ENCODE data around the gene TH. TPM values are rescaled to one million over a fixed set of nuclear protein-coding genes. Genes with fewer than 3 reads are reported as not detected.

Gene TH
- total RNA-seq, 2 experiments from 2014 or later = not detected

GRCh38 chr11:2168286-2169004, 3.2 kb downstream of the TH start:
- no peaks in the 10 kb centered on the region for H3K4me1 Mint-ChIP-seq (ENCODE audit: low read depth)
- no peaks in the 10 kb centered on the region for H3K27me3 Mint-ChIP-seq (ENCODE audit: low read depth)
- DNase-seq = no peak
- H3K4me3 Mint-ChIP-seq = no peak overlapping the region
- POLR2A ChIA-PET = no interaction called here
- H3K27ac Mint-ChIP-seq = no peak overlapping the region
- no peaks in the 10 kb centered on the region for H3K9me3 Mint-ChIP-seq (ENCODE audit: insufficient read depth)
- CTCF ChIA-PET = interaction anchor here (3.2 kb wide), 1 partner anchor 136 kb away, joined by 11 read pairs; no protein-coding TSS in a partner anchor
- no peaks in the 10 kb centered on the region for H3K36me3 Mint-ChIP-seq (ENCODE audit: low read depth)
- no peak for ATAC-seq

GRCh38 chr11:2167141-2168045, 4.2 kb downstream of the TH start:
- ChIA-PET CTCF (interaction anchor here (0.7 to 3.2 kb wide), 2 partner anchors 82 to 137 kb away, joined by 3 to 11 read pairs; no protein-coding TSS in a partner anchor), POLR2A (no interaction called here)
- Mint-ChIP-seq H3K4me1 (ENCODE audit: low read depth) (no peaks in the 10 kb centered on the region), H3K27me3 (ENCODE audit: low read depth) (no peaks in the 10 kb centered on the region), H3K4me3 (no peak overlapping the region), H3K27ac (no peak overlapping the region), H3K9me3 (ENCODE audit: insufficient read depth) (no peaks in the 10 kb centered on the region), H3K36me3 (ENCODE audit: low read depth) (no peaks in the 10 kb centered on the region)
- ATAC-seq (no peak), DNase-seq (no peak)

DNA sequence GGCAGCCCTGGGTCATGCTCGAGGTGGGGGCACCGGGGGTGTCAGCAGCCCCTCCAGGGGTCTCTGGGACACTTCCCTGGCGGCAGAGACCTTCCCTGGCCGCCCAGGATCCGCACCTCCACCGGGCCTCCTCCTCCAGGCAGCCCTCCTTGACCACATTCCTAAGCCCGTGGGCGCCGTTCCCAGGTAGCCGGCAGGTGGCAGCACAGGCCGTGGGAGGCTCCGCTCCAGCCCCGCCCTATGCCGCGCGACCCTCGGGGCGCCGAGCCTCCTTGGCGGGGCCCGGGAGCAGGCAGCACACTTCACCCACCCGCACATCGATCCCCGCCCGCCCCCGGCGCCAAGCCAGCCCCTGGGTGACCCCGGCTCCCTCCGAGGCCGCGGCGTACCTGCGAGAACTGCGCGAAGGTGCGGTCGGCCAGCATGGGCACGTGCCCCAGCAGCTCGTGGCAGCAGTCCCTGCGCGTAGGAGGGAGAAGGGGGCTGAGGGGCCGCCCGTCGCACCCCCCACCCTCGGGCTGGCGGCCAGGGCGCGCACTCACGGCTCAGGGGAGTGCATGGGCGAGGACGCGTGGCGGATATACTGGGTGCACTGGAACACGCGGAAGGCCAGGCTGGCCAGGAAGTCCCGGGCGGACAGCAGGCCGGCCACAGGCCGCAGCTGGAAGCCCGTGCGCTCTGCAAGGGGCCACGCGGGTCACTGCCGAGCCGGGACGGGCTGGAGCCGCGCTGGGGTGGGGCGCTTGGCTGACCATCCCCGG, 5.3 kb downstream of the TH start:
- CTCF ChIA-PET = interaction anchor here (0.7 to 3.2 kb wide), 3 partner anchors 83 to 255 kb away, joined by 3 to 11 read pairs (median 4); no protein-coding TSS in a partner anchor
- no peaks in the 10 kb centered on the region for H3K9me3 Mint-ChIP-seq (ENCODE audit: insufficient read depth)
- peak; percentile 71 for ATAC-seq
- no peaks in the 10 kb centered on the region for H3K27me3 Mint-ChIP-seq (ENCODE audit: low read depth)
- H3K36me3 Mint-ChIP-seq (ENCODE audit: low read depth) = no peaks in the 10 kb centered on the region
- POLR2A ChIA-PET = no interaction called here
- no peak overlapping the region for H3K4me3 Mint-ChIP-seq
- H3K27ac Mint-ChIP-seq = no peak overlapping the region
- no peaks in the 10 kb centered on the region for H3K4me1 Mint-ChIP-seq (ENCODE audit: low read depth)
- peak; percentile 50 for DNase-seq

DNA sequence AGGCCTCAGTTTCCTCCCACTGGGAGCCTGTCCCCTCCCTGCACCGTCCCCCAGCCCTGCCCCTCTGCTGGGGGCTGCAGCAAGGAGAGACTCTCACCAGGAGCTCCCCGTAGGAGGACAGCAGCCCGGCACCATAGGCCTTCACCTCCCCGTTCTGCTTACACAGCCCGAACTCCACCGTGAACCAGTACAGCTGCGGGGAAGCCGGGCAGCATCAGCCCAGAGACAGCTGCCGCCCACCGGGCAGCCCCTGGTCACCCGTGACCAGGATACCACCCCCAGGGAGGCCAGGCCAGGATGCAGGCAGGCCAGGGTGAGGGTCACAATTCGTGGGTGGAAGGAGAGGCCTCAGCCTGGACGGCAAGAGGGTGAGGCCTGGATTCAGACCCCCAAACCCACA, 6.0 kb downstream of the TH start:
- Mint-ChIP-seq H3K27me3 (ENCODE audit: low read depth) (no peaks in the 10 kb centered on the region), H3K36me3 (ENCODE audit: low read depth) (no peaks in the 10 kb centered on the region), H3K4me3 (no peak overlapping the region), H3K4me1 (ENCODE audit: low read depth) (no peaks in the 10 kb centered on the region), H3K27ac (no peak overlapping the region), H3K9me3 (ENCODE audit: insufficient read depth) (no peaks in the 10 kb centered on the region)
- ATAC-seq = no peak
- DNase-seq = no peak
- ChIA-PET CTCF (interaction anchor here (1.6 to 3.2 kb wide), 2 partner anchors 139 to 255 kb away, joined by 4 to 11 read pairs; no protein-coding TSS in a partner anchor), POLR2A (no interaction called here)

GRCh38 chr11:2164861-2165555, 6.6 kb downstream of the TH start:
- Mint-ChIP-seq H3K9me3 (ENCODE audit: insufficient read depth) (no peaks in the 10 kb centered on the region), H3K4me3 (no peak overlapping the region), H3K27ac (no peak overlapping the region), H3K36me3 (ENCODE audit: low read depth) (no peaks in the 10 kb centered on the region), H3K4me1 (ENCODE audit: low read depth) (no peaks in the 10 kb centered on the region), H3K27me3 (ENCODE audit: low read depth) (no peaks in the 10 kb centered on the region)
- ChIA-PET CTCF (interaction anchor here (1.6 to 3.2 kb wide), 2 partner anchors 140 to 256 kb away, joined by 4 to 11 read pairs; no protein-coding TSS in a partner anchor), POLR2A (no interaction called here)
- DNase-seq = no peak
- no peak for ATAC-seq

GRCh38 chr11:2164081-2164480, 7.5 kb downstream of the TH start:
- no peak overlapping the region for H3K27ac Mint-ChIP-seq
- POLR2A ChIA-PET = no interaction called here
- no peak overlapping the region for H3K4me3 Mint-ChIP-seq
- no peaks in the 10 kb centered on the region for H3K4me1 Mint-ChIP-seq (ENCODE audit: low read depth)
- no peaks in the 10 kb centered on the region for H3K27me3 Mint-ChIP-seq (ENCODE audit: low read depth)
- DNase-seq (no peak), ATAC-seq (no peak)
- H3K36me3 Mint-ChIP-seq (ENCODE audit: low read depth) = no peaks in the 10 kb centered on the region
- no peaks in the 10 kb centered on the region for H3K9me3 Mint-ChIP-seq (ENCODE audit: insufficient read depth)
- CTCF ChIA-PET = interaction anchor here (1.2 kb wide), 1 partner anchor 9 kb away, joined by 3 read pairs; no protein-coding TSS in a partner anchor

DNA sequence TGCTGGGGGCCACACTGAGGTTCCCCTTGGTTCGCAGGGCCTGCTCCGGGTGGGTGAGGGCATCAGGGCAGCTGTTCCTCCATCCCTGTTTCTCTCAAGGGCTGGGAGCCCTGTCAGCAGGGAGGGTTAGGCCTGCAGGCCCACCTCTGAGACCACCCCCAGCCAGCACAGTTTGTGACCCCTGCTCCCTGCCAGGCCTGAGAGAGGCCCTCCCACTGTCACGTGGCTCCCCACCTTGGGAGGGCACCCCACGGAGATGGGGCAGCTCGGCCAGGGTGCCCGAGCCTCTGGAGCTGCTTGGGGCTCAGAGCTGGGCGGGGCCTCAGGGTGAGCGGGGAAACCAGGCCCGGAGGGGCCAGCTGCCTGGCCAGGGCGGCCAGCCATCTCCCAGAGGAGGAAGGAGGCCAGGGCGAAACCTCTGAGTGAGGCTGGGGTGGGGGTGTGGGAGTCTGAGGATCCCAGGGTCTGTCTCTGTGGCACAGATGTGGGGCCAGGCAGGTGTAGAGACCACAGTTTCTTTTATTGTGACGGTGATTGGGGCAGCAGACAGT, 8.1 kb downstream of the TH start:
- no peak overlapping the region for H3K27ac Mint-ChIP-seq
- H3K27me3 Mint-ChIP-seq (ENCODE audit: low read depth) = no peaks in the 10 kb centered on the region
- no peak overlapping the region for H3K4me3 Mint-ChIP-seq
- CTCF ChIA-PET = interaction anchor here (1.2 kb wide), 1 partner anchor 9 kb away, joined by 3 read pairs; no protein-coding TSS in a partner anchor
- POLR2A ChIA-PET = no interaction called here
- no peaks in the 10 kb centered on the region for H3K9me3 Mint-ChIP-seq (ENCODE audit: insufficient read depth)
- H3K36me3 Mint-ChIP-seq (ENCODE audit: low read depth) = no peaks in the 10 kb centered on the region
- no peaks in the 10 kb centered on the region for H3K4me1 Mint-ChIP-seq (ENCODE audit: low read depth)
- DNase-seq (no peak), ATAC-seq (no peak)

DNA sequence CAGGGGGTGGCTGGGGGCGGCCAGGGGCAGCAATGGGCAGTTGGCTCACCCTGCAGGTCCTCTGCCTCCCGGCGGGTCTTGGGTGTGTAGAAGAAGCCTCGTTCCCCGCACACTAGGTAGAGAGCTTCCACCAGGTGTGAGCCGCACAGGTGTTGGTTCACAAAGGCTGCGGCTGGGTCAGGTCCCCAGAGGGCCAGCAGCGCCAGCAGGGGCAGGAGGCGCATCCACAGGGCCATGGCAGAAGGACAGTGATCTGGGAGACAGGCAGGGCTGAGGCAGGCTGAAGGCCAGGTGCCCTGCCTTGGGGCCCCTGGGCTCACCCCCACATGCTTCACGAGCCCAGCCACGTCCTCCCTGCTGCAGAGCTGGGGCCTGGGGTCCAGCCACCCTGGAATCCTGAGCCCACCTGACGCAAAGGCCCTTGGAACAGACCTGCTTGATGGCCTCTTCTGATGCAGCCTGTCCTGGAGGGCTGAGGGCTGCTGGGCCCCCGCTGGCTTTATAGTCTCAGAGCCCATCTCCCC, 10.8 kb downstream of the TH start, which contains the start of gene INS:
INS (minus strand) TSS at position 474 of the 524 bp plus-strand sequence; CDS start at position 236, 238 bp downstream.
- Mint-ChIP-seq H3K36me3 (ENCODE audit: low read depth) (no peaks in the 10 kb centered on the region), H3K27me3 (ENCODE audit: low read depth) (no peaks in the 10 kb centered on the region), H3K4me1 (ENCODE audit: low read depth) (no peaks in the 10 kb centered on the region), H3K9me3 (ENCODE audit: insufficient read depth) (no peaks in the 10 kb centered on the region), H3K27ac (no peak within 1 kb of the TSS), H3K4me3 (no peak within 1 kb of the TSS)
- ATAC-seq (no peak), DNase-seq (no peak)
- CTCF ChIA-PET = interaction anchor here (2.8 kb wide), 1 partner anchor 9 kb away, joined by 12 read pairs; no protein-coding TSS in a partner anchor
- POLR2A ChIA-PET = no interaction called here

GRCh38 chr11:2159536-2160413, 11.8 kb downstream of the TH start:
- Mint-ChIP-seq H3K4me1 (ENCODE audit: low read depth) (no peaks in the 10 kb centered on the region), H3K27ac (no peak overlapping the region), H3K27me3 (ENCODE audit: low read depth) (no peaks in the 10 kb centered on the region), H3K36me3 (ENCODE audit: low read depth) (no peaks in the 10 kb centered on the region), H3K4me3 (no peak overlapping the region), H3K9me3 (ENCODE audit: insufficient read depth) (no peaks in the 10 kb centered on the region)
- DNase-seq (no peak), ATAC-seq (no peak)
- CTCF ChIA-PET = interaction anchor here (2.8 kb wide), 1 partner anchor 8 kb away, joined by 12 read pairs; no protein-coding TSS in a partner anchor
- POLR2A ChIA-PET = no interaction called here

DNA sequence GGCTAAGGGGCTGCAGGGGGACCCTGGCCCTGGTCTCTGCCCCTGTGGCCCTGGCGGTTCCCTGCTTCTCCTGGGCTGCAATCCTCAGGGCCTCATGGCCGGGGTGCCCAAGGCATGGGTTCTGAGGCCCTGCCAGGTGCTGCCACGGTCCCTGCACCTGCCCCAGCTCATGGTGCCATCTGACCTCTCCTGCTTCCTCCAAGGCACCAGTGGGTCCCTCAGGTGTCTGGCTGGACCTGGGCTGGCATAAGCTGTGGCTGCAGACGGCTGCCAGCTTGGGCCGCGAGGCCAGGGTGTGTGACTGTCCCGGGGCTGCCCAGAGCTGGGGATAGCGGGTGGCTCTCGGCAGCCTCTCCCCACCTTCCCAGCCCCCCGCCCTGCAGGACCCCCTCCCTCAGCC, 12.6 kb downstream of the TH start:
- no peak for DNase-seq
- no peak overlapping the region for H3K4me3 Mint-ChIP-seq
- CTCF ChIA-PET = interaction anchor here (1.2 to 3.3 kb wide), 2 partner anchors 122 to 465 kb away, joined by 4 to 23 read pairs; no protein-coding TSS in a partner anchor

More for the DNA sequence above, 12.6 kb downstream of the TH start:
- Mint-ChIP-seq H3K36me3 (ENCODE audit: low read depth) (no peaks in the 10 kb centered on the region), H3K9me3 (ENCODE audit: insufficient read depth) (no peaks in the 10 kb centered on the region), H3K27ac (no peak overlapping the region), H3K27me3 (ENCODE audit: low read depth) (no peaks in the 10 kb centered on the region), H3K4me1 (ENCODE audit: low read depth) (no peaks in the 10 kb centered on the region)
- POLR2A ChIA-PET = no interaction called here
- ATAC-seq = no peak

All from activated CD8-positive, alpha-beta T cell treated with anti-CD3 and anti-CD28 coated beads, Interleukin-2, amount 10 ng/mL, durations not matched to agents 7 days and 5 days (primary cell).